Erythroblast (primary cell): Measurements from ENCODE around the gene TRABD2B.

ENCODE experiments used
- GATA1 ChIP-seq: IDR thresholded peaks from 2 replicates; pipeline ENCODE4 v1.6.1; 2011; ENCODE audit warnings: low read depth, mild to moderate bottlenecking, control low read depth, low read length, moderate library complexity
- POLR2A ChIP-seq: IDR thresholded peaks from 2 replicates; pipeline ENCODE4 v1.6.1; 2011; ENCODE audit warnings: mild to moderate bottlenecking, low read length

DNA sequence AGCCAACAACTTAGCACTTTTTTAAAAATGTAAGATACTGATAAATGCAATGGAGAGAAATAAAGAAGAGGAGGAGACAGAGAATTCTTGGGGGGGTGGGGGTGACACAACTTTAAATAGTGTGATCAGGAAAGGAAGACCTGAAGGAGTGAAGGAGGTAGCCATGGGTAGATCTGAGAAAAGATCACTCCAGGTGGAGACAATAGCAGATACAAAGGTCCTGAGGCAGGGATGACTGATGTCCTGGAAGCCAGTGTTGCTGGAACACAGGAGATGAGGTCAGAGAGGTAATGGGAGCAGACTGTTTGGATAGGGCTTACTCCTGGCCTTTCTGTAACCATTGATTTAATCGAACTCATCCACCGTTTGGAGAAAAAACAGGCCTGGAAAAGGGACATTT lies 24.6 kb upstream of the TRABD2B start:
- TF ChIP-seq POLR2A: no peak
- no peak for TF ChIP-seq GATA1
